Right kidney (tissue), 1 donor: ENCODE measurements around the gene HACL1.
"Not testable (repeated sequence)": the region's sequence is repeated elsewhere in the genome, so short reads cannot be mapped to it uniquely, and the experiment has no call there.

ENCODE experiments used
- DNase-seq: peaks from one replicate; pipeline ENCODE4 v3.0.0-alpha.2; 2016

The HACL1 gene

DNA sequence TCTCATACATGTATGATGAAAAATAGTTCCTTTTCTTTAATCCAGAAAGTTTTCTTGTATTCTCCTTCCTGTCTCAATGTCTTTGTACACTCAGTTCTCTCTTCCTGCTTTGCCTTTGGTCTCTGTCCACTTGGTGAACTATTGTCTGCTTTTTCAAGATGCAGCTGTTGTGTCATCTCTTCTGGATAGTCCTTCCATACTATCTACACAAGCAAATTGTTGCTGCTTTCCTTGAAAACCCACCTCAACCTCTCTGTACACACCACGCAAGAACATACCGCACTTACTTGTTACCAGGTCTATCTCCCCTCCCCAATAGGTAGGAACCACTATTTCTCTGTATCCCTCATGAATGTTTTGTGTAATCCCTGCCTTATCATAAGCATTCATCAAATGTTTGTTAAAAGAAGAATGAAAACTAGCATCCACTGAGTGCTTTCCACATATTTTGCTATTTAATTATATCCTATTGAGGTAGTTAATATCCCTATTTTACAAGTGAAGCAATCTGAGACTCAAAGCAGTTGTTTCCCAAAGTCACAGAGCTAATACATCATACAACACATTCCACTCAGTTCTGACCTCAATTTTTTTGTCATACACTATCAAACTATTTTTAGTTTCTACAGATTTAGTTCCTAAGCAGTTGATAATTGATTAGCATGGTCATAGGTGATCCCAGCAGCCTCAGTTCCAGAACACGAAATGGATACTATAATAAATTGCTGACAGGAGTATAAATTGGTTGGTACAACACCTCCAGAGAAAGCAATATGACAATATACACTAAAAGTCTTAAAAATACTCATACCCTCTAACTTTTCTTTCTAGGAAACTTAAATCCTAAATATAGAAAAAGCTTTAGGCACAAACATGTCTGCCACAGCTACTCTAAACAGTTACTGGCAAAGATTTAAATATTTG, 19.6 kb downstream of the HACL1 start:
- no peak for DNase-seq

DNA sequence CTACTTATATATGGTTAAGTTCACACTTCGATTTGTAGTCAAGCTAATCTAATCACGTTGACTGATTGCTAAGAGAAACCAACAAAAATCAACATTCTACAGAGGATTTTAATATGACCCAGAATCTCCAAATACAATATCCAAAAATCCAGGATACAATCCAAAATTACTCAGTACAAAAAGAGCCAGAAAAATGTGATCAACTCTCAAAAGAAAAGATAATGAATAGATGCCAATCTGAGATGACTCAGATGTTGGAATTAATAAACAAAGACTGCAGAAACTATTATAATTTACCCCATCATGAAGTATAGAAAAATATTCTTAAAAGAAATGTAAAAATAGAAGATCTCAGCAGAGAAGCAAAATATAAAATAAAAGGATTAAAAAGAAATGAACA, 22.3 kb downstream of the HACL1 start:
- no peak for DNase-seq

DNA sequence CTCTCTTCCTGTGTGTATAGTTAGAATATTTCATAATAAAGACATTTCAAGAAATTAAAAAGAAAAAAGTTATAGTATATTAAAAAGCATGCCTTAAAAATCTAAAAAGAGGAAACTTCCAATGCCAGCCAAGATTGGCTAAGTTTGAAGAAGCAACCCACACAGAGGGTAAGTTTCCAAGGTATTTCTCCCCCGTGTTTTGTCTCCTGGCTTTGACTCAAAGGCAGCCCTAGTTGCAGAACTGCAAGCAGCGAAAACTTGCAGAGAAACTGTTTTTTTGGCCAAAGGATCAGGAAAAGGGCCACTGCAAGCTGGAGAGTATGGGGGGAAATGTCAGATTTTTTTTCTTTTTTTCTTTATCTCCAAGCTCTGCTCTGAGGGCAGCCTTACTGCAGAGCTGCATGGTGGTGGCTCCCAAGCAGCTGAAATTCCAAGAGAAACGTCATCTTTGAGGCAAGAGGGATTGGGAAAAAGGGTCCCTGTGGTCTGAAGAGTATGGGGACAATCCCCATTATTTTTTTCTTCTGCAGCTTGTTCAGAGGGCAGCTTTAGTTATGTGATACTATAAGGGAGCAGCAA, 23.0 kb downstream of the HACL1 start:
- no peak for DNase-seq

DNA sequence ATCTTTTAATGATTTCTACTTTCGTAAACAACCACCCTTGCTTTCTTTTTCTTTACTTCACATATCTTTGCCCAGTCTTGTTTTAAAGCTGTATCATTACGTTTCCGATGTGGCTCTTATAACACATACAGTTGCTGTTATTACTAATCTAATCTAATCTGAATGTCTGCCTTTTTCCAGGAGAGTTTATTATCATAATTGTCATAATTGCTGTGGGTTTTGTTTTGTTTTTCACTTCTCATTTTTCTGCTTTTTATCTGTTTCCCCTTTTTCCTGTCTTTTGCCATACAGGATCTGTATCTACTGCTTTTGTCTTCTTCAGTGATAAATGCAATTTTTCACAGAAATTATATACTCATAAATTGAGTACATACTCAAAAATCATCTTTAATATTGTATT, 24.9 kb downstream of the HACL1 start:
- no peak for DNase-seq

DNA sequence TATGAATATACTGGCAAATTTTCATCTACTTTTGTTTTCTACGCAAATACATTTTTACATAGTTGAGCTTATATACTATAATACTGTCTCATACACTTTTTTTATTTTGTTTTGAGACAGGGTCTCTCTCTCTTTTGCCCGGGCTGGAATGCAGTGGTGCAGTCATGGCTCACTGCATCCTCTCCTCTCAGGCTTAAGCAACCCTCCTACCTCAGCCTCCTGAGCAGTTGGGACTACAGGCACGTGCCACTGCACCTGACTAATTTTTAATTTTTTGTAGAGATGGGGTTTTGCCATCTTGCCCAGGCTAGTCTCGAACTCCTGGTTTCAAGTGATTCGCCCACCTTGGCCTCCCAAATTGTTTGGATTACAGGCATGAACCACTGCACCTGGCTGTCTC, 25.9 kb downstream of the HACL1 start:
- DNase-seq = no peak

GRCh38 chr3:15572138-15572537, 29.2 kb downstream of the HACL1 start:
- DNase-seq = no peak

DNA sequence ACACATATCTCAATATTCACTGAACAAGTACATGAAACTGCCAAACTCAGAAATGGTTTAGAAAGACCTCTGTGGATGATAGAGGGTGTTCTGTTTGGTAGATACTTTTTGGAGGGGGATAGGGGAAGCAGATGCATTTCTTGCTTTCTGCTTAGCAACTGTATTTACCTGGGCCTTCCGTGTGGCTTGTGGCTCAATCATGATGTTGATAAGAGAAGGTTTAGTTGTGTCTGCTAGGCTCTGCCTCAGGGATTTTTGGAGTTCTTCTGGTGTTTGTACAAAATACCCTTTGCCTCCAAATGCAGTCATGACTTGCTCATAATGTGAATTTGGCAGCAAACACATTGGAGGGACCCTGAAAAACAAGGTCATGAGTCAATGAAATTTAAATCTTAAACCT, 38.2 kb downstream of the HACL1 start:
- DNase-seq = no peak

DNA sequence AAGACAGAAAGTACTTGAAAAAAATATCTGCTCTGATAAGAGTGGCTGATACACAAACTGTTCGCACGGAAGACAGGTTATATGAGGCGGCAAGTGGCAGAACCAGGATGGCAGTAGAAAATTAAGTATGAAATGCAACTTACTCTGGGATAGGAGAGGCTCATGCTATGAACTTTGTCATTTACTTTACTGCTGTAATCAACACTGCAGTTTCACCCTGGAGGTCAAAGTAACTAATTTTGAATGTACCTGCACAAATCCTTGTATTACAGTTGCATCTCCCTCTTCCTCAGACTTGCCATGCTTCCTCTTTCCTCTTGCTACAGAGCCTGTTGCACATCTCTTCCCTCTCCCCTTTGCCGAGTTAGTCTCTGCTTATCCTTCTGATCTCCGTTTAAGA, 38.8 kb downstream of the HACL1 start:
- no peak for DNase-seq

- DNase-seq = no peak
Observed at GRCh38 chr3:15558581-15558980, 42.8 kb downstream of the HACL1 start.

GRCh38 chr3:15557511-15557946, 43.8 kb downstream of the HACL1 start:
- peak; percentile 26 for DNase-seq

DNA sequence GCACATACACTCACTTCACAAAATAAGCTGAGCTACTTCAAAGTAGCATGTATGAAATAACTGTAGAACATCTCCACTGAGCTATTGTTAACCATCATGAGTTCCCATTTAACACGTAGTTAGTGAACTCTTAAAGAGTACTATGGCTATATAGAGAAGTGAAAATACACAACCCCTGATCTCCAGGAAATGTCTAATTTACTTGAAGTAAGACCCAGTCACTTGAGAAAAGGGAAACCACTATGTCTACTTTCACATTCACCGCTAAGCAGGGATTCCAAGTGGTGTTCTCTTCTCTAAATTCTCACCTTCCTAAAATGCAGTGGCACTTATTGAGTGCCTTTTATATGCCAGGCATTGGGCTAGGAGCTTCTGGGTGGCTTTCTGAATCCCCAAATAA, 44.9 kb downstream of the HACL1 start:
- no peak for DNase-seq

- DNase-seq = no peak
Observed at GRCh38 chr3:15553749-15554148, 47.6 kb downstream of the HACL1 start.

GRCh38 chr3:15551902-15552301, 49.5 kb downstream of the HACL1 start:
- DNase-seq = no peak

DNA sequence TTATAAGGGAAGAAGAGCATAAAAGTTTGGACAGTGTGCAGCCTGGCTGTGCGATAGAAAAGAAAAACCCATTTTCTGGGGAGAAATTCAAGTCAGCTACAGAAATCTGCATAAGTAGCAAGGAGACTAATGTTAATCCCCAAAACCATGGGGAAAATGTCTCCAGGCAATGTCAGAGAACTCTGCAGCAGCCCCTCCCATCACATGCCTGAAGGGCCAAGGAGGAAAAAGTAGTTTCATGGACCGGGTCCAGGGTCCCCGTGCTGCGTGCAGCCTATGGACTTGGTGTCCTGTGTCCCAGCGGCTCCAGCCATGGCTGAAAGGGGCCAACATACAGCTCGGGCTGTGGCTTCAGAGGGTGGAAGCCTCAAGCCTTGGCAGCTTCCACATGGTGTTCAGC, 51.5 kb downstream of the HACL1 start:
- DNase-seq = no peak

DNA sequence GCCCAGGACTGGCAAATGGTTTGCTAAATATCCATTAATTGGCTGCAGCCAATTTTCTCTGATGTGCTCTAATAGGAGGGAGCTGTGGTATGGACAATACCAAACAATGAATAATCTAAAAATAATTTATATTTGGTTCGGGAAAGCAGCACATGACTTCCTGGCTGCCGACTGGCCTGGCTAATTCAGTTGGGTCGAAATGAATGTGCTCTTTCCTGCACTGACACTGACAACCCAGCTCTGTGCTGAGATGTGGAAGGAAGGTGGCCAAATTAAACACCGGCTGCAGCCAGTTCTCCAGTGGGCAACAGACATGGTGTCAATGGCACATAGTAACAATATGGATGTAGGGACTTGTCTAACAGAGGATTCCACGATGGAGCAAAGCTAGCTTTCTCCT, 58.8 kb downstream of the HACL1 start:
- no peak for DNase-seq

GRCh38 chr3:15541371-15541770, 60.0 kb downstream of the HACL1 start:
- no peak for DNase-seq

- DNase-seq = no peak
Observed at GRCh38 chr3:15539066-15539465, 62.3 kb downstream of the HACL1 start.

DNA sequence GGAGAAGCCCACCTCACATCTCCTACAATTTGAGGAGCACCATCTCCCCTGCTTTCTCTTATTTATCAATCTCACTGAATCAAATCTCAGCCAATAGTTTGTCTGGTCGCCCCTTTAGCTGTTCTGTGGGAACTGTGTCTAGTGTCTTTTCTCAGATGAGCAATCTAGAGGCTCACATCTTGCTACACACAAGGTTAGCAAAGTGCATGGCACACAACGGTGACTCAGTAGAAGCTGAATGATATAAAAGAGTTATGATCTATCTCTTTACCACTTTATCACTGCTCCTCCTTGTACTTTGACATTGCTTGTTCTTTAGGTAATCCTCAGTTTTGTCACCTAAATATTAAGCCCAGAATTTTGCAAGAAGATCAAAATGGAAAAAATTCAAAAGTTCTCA, 63.0 kb downstream of the HACL1 start:
- DNase-seq = no peak

- DNase-seq = no peak
Observed at GRCh38 chr3:15536856-15537255, 64.5 kb downstream of the HACL1 start.

DNA sequence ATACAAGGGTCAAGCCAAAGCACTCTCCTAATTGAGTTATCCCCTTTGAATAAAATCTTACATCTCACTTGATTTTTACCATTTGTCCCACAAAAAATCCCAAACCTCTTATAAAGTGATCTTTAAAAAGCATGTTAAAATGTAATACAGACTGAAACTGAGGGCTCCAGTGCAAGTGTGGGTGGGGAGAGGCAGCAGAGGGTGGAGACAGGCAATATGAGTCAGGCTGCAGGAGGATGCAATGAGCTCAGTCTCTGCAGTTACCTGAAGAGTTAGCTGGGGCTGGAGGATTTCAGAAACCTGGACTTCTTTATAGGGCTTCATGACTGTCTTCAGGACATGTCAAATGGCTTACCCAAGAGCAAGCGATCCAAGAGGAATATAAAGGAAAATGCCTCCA, 65.6 kb downstream of the HACL1 start:
- DNase-seq = no peak

GRCh38 chr3:15532614-15533013, 68.8 kb downstream of the HACL1 start:
- not testable (repeated sequence) for DNase-seq

DNA sequence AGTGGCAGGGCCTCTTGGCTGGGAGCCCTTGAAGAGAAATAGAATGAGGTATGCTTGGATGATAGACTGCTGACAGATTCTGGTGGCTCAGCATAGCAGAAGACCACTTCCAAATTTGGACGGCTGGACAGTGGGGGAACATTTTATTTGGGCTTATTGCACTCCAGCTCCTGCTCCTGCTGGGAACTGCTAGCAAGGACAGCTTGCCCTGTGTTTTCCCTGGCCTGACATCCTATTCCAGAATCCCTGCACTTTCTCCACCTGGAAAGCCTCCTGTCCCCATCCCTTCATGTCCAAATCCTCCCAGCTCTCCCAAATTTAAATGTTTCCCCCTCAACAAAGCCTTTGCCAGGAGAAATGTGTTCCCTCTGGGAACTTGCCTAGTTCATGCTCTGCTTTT, 70.0 kb downstream of the HACL1 start:
- DNase-seq = no peak

GRCh38 chr3:15528854-15529537, 72.4 kb downstream of the HACL1 start:
- no peak for DNase-seq
